ENCODE results near the gene TFAP2A.

- TF ChIP-seq CTCF (IDR thresholded peaks at IDR 0.05) (no peak), POLR2A (IDR thresholded peaks at IDR 0.05) (no peak)
These were observed 1.6 kb upstream of the TFAP2A start for GRCh38 chr6:10416516-10416862.

All from thyroid gland (tissue), 4 donors.